Activated T-helper 1 cell treated with anti-CD3 and anti-CD28 coated beads, Interleukin-2, amount 50 U/mL, for 16 hours (primary cell): ENCODE results near the gene CSH2.
A peak's percentile ranks its signal among the peaks of the same experiment; 100 is the strongest.
"Not testable (repeated sequence)": the region's sequence is repeated elsewhere in the genome, so short reads cannot be mapped to it uniquely, and the experiment has no call there.

Experiments used
- DNase-seq, 2 donors: peaks; one replicate each; pipeline ENCODE4 v3.0.0-alpha.2; 2020; ENCODE audit warnings: low read depth in 1 of 2, low spot score in 1 of 2

The CSH2 gene

DNA sequence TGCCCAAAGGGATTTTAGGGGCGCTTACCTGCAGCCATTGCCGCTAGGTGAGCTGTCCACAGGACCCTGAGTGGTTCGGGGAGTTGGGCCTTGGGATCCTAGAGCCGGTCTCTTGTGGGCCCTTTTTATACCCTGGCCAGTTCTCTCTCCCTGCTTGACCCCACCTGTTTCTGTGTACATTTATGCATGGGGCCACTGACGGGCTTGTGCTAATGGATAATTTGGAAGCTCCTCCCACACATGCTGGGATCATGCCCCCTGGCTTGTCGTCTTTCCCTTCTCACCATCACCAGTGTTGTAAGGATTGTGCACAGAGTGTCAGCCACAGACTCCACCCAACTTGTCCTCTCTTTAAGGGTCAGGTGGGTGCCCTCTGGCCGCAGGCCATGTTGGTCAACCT lies at the start of gene CSH2:
Gene CSH2 (minus strand): TSS at position 101 of the 400 bp plus-strand sequence. CDS start 63 bp downstream, at position 38.
- not testable (repeated sequence) for DNase-seq

DNA sequence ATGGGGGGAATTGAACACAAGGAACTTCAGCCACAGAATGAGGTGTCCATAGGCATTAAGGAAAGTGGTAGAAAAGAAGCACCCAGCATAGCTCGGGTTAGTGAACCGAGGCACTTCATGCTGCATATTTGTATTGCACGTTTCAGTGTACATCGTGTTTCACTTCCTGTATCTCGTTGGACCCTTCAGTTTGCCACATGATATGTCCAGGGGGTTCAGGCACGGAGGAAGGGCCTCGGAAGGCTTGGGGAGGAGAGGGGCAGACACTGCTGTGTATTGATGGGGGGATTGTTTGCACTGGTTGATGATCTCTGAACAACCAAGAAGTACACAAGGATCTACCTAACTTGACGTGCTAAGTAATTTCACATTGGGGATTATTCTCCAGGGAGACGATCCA lies 48.9 kb upstream of the CSH2 start:
- DNase-seq = not testable (repeated sequence)

DNA sequence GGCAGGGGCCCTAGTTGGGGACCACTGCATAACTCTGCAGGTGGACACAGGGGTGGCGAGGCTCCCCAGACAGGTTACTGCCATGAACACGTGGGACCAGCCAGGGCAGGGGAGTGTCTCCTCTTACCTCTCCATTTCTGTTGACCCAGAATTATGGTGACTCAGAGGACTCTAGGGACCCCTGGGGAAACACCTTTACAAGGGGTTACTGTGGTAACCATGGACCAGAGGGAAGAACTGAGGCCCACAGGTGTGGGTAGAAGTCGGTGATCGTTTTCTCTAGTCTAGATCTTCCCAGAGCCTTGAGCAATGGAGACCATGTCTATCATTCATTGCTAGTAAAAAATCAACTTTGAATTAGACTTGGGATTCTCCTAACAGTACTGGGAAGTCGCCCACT lies 47.3 kb upstream of the CSH2 start:
- DNase-seq = not testable (repeated sequence)

DNA sequence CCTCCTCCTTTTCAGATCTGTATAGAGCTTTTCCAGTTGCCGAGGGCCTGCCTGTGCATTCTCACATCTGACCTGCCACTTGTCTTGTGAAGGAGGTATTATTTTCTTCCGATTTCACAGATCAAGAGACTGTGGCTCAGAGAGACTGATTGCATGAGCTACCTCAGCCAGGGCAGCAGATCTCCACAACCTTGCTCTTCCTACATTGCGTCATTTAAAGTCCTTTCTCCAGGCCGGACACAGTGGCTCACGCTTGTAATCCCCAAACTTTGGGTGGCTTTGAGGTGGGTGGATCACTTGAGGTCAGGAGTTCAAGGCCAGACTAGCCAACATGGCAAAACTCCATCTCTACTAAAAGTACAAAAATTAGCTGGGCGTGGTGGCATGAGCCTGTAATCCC lies 46.6 kb upstream of the CSH2 start:
- not testable (repeated sequence) for DNase-seq

DNA sequence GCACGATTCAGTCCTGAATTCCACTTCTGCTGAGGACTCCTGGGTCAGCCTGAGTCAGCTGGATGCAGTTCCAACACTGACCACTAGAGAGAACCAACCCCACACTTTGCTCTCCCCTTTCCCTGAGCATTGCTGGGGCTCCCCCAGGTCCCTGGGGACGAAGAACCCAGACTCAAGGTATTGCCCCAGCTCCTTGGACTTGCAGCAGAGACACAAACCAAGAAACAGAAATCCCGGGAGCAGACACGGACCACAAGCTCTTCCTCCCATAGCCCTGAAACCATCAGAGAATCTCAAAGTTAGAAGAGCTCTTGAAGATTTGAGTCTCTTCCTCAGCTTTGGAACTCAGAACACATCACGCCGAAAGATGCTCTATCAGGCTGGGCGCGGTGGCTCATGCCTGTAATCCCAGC lies 45.8 kb upstream of the CSH2 start:
- peak; percentile 44 to 55 for DNase-seq

DNA sequence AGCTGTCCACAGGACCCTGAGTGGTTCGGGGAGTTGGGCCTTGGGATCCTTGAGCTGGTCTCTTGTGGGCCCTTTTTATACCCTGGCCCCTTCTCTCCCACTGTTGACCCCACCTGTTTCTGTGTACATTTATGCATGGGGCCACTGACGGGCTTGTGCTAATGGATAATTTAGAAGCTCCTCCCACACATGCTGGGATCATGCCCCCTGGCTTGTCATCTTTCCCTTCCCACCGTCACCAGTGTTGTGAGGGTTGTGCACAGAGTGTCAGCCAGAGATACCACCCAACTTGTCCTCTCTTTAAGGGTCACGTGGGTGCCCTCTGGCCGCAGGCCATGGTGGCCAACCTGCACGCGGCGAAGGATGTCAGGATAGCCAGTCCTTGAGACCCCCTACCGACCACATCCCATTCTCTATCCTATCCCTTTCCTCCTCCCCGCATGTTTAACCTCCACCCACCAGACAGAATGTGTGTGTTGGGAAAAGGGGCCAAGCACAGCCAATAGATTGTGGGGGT lies 45.4 kb upstream of the CSH2 start, which contains the start of gene GH1:
Gene GH1 (minus strand): TSS at position 51 of the 517 bp plus-strand sequence. CDS start 63 bp downstream, outside the sequence.
- DNase-seq = not testable (repeated sequence)

DNA sequence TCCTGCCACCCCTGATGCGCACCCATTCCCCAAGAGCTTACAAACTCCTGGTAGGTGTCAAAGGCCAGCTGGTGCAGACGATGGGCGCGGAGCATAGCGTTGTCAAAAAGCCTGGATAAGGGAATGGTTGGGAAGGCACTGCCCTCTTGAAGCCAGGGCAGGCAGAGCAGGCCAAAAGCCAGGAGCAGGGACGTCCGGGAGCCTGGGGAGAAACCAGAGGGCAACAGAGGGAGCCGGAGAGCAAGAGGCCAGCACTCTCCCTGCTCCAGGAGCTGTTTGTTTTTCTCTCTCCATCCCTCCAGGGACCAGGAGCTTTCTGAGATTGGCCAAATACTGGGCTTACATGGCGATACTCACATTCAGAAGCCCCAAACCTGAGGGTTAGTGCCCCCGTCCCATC lies 44.8 kb upstream of the CSH2 start:
- DNase-seq = no peak

DNA sequence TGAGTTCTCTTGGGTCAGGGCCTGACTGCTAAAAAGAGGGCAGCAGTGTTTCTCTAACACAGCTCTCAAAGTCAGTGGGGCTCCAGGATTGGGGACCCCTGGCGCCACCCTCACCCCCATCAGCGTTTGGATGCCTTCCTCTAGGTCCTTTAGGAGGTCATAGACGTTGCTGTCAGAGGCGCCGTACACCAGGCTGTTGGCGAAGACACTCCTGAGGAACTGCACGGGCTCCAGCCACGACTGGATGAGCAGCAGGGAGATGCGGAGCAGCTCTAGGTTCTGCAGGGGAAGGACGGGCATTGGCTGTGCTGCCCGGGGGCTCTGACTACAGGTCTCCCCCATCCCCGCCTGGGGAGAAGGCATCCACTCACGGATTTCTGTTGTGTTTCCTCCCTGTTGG lies 44.2 kb upstream of the CSH2 start:
- DNase-seq = no peak

DNA sequence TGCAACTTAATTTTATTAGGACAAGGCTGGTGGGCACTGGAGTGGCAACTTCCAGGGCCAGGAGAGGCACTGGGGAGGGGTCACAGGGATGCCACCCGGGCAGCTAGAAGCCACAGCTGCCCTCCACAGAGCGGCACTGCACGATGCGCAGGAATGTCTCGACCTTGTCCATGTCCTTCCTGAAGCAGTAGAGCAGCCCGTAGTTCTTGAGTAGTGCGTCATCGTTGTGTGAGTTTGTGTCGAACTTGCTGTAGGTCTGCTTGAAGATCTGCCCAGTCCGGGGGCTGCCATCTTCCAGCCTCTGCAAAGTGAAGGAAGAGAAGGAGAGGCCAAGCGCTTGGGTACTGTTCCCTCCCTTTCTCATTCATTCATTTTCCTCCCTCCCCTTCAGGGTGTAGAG lies 43.7 kb upstream of the CSH2 start:
- not testable (repeated sequence) for DNase-seq

DNA sequence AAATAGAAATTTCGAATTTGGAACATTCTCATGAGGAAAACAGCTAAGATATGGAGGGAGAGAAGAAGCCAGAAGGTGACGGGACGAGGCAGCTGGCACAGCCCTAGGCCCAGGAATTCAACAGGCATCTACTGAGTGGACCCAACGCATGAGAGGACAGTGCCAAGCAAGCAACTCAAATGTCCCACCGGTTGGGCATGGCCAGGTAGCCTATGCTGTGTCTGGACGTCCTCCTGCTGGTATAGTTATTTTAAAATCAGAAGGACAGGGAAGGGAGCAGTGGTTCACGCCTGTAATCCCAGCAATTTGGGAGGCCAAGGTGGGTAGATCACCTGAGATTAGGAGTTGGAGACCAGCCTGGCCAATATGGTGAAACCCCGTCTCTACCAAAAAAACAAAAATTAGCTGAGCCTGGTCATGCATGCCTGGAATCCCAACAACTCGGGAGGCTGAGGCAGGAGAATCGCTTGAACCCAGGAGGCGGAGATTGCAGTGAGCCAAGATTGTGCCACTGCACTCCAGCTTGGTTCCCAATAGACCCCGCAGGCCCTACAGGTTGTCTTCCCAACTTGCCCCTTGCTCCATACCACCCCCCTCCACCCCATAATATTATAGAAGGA lies 43.2 kb upstream of the CSH2 start:
- no peak for DNase-seq

DNA sequence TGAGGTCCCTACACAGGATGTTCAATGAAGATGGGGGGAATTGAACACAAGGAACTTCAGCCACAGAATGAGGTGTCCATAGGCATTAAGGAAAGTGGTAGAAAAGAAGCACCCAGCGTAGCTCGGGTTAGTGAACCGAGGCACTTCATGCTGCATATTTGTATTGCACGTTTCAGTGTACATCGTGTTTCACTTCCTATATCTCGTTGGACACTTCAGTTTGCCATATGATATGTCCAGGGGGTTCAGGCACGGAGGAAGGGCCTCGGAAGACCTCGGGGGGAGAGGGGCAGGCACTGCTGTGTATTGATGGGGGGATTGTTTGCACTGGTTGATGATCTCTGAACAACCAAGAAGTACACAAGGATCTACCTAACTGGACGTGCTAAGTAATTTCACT lies 42.3 kb upstream of the CSH2 start:
- DNase-seq = not testable (repeated sequence)

DNA sequence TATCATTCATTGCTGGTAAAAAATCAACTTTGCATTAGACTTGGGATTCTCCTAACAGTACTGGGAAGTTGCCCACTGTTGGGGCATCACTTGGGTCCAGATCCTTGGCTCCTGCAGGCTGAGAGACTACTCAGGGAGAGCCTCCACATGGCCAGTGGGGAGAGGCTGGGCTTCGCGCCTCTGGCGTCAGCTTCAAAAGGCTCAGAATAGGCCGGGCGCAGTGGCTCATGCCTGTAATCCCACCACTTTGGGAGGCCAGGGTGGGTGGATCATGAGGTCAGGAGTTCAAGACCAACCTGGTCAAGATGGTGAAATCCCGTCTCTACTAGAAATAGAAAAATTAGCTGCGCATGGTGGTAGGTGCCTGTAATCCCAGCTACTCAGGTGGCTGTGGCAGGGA lies 41.0 kb upstream of the CSH2 start:
- DNase-seq = no peak

DNA sequence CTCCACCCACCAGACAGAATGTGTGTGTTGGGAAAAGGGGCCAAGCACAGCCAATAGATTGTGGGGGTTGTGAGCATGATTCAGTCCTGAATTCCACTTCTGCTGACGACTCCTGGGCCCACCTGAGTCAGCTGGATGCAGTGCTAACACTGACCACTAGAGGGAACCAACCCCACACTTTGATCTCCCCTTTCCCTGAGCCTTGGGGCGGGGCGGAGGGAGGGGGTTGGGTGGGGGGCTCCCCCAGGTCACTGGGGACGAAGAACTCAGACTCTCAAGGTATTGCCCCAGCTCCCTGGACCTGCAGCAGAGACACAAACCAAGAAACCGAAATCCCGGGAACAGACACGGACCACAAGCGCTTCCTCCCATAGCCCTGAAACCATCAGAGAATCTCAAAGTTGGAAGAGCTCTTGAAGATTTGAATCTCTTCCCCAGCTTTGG lies 38.2 kb upstream of the CSH2 start:
- DNase-seq = peak; percentile 38 to 45

DNA sequence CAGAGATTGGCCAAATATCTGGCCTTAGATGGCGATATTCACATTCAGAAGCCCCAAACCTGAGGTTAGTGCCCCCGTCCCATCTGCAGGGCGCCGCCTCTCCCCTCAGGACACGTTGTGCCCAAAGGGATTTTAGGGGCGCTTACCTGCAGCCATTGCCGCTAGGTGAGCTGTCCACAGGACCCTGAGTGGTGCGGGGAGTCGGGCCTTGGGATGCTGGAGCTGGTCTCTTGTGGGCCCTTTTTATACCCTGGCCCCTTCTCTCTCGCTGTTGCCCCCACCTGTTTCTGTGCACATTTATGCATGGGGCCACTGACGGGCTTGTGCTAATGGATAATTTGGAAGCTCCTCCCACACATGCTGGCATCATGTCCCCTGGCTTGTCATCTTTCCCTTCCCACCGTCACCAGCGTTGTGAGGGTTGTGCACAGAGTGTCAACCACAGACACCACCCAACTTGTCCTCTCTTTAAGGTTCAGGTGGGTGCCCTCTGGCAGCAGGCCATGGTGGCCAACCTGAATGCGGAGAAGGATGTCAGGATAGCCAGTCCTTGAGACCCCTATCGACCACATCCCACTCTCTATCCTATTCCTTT lies 37.7 kb upstream of the CSH2 start, which contains the start of gene CSHL1:
Gene CSHL1 (minus strand): TSS at position 218 of the 595 bp plus-strand sequence. CDS start 62 bp downstream, at position 156.
- DNase-seq = no peak

DNA sequence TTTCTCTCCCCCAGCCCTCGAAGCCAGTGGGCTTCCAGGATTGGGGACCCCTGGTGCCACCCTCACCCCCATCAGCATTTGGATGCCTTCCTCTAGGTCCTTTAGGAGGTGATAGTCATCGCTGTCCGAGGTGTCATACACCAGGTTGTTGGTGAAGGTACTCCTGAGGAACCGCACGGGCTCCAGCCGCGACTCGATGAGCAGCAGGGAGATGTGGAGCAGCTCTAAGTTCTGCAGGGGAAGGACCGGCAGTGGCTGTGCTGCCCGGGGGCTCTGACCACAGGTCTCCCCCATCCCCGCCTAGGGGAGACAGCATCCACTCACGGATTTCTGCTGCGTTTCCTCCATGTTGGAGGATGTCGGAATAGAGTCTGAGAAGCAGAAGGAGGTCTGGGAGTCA lies 36.6 kb upstream of the CSH2 start:
- DNase-seq = no peak

DNA sequence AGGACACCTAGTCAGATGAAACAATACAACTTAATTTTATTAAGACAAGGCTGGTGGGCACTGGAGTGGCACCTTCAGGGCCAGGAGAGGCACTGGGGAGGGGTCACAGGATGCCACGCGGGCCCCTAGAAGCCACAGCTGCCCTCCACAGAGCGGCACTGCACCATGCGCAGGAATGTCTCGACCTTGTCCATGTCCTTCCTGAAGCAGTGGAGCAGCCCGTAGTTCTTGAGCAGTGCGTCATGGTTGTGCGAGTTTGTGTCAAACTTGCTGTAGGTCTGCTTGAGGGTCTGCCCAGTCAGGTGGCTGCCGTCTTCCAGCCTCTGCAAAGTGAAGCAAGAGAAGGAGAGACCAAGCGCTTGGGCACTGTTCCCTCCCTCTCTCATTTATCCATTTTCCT lies 36.1 kb upstream of the CSH2 start:
- not testable (repeated sequence) for DNase-seq

DNA sequence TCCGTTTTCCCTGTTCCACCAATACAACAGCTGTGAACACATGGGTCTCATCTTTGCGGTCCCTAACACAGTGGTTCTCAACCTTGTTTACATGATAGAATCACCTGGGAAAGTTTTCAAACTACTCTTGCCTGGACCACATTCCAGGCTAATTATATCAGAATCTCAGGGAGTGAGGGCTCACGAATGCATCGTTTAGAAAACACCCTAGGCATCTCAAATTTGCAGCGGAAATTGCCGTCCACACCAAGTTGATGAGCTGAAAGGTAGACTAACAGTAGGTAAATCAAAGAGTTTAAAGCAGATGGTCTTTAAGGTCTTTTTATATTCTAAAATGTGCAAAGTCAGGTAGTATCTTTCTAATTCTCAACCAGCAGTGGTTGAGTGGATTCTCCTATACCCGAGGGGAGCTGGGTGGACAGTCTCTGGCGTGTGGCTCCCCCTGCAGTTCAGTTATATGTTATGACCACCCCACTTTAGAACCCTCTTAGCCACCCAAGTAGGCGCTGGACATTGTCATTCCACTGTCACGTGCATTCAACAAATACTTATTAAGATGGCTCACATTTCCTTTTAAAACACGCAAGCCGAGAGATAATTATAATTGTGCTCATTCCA lies 33.8 kb upstream of the CSH2 start:
- DNase-seq = not testable (repeated sequence)

DNA sequence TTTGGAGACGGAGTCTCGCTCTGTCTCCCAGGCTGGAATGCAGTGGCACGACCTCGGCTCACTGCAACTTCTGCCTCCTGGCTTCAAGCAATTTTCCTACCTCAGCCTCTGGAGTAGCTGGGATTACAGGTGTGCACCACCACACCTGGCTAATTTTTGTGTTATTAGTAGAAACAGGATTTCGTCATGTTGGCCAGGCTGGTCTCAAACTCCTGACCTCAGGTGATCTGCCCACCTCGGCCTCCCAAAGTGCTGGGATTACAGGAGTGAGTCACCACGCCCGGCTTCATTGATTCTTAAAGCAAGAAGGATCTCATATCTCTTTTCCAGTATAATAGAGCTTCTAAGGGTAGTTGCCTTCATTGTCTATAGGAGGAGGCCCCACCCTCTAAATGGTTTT lies 31.3 kb upstream of the CSH2 start:
- not testable (repeated sequence) for DNase-seq

DNA sequence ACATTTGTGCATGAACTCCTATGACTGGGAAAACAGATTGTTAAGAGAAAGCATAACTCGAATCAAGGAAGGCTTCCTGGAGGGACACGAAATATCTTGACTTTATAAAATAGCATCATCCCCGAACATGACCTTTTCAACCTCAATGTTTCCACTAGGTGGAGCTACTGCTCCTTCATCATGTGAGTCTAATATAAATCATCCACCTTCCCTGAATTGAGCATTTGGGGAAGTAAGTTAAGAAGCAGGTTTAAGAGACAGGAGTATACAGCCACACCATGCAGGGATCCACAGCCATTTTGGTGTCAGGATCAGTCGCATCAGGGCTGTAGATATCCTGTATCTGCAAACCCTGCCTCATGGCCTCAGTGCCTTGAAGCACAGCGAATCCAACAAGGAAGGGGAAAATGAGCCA lies 30.3 kb upstream of the CSH2 start:
- DNase-seq = not testable (repeated sequence)

DNA sequence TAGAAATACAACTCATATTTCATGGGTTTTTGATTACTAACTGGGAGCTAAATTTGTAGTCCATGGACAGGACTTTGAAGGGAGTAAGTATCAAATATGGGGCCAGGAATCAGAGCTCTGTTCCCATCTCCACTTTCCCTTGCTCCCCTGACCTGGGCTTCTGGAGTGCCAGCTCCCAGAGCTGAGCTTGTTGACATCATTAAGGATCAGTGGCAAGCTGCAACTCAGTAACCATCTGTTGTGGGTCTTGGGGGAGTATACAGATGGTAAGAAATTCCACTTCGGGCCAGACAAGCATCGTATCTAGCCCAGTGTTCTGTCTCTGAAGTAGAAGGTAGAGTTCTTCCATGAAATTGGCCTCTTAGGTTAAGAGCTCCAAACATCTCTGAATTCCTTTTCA lies 28.5 kb upstream of the CSH2 start:
- not testable (repeated sequence) for DNase-seq

DNA sequence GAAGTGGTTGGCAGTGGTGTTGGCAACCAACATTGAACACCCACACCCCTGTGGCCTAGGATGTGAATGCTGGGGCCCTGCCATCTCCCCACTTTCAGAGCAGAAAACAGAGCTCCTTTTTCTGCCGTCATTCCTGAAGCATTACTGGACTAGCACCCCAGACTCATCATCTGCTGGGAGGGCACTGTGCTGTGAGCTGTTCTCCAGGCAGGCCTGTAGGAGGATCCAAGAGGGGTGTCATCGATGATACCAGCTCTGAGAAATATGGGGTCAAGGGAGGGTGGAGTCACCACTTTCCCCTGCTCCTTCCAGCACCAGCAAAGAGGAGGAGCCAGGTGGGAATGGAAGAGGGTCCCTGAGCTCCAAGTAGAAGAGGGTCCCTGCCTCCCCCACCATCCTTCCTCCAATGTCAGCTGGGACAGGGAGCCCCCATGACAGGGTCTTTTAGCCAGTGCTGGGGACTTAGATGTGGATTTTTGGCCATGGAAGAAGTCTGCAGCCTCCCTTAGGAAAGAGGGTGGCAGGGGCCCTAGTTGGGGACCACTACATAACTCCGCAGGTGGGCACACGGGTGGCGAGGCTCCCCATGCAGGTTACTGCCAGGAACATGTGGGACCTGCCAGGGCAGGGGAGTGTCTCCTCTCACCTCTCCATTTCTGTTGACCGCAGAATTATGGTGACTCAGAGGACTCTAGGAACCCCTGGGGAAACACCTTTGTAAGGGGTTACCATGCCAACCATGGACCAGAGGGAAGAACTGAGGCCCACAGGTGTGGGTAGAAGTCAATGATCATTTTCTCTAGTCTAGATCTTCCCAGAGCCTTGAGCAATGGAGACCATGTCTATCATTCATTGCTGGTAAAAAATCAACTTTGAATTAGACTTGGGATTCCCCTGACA lies 25.7 kb upstream of the CSH2 start:
- DNase-seq = peak in 1 of 2 donors; percentile 21
